ENCODE data around the gene YAP1.

- TF ChIP-seq, protein P1, sequence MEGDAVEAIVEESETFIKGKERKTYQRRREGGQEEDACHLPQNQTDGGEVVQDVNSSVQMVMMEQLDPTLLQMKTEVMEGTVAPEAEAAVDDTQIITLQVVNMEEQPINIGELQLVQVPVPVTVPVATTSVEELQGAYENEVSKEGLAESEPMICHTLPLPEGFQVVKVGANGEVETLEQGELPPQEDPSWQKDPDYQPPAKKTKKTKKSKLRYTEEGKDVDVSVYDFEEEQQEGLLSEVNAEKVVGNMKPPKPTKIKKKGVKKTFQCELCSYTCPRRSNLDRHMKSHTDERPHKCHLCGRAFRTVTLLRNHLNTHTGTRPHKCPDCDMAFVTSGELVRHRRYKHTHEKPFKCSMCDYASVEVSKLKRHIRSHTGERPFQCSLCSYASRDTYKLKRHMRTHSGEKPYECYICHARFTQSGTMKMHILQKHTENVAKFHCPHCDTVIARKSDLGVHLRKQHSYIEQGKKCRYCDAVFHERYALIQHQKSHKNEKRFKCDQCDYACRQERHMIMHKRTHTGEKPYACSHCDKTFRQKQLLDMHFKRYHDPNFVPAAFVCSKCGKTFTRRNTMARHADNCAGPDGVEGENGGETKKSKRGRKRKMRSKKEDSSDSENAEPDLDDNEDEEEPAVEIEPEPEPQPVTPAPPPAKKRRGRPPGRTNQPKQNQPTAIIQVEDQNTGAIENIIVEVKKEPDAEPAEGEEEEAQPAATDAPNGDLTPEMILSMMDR (IDR thresholded peaks at IDR 0.05), result no peak
- TF ChIP-seq POLR2A (IDR thresholded peaks at IDR 0.05), result no peak
- no peak for TF ChIP-seq POLR2AphosphoS5 (IDR thresholded peaks at IDR 0.05)
Measured at GRCh38 chr11:102229510-102230123, 119.4 kb downstream of the YAP1 start.
